ENCODE data around the gene COMMD1. TPM values are rescaled to one million over a fixed set of nuclear protein-coding genes. Genes with fewer than 3 reads are reported as not detected.
"Not testable (repeated sequence)": the region's sequence is repeated elsewhere in the genome, so short reads cannot be mapped to it uniquely, and the experiment has no call there.

Gene COMMD1
- total RNA-seq, 2 experiments from 2014 or later = 11.5 to 13.2 TPM

DNA sequence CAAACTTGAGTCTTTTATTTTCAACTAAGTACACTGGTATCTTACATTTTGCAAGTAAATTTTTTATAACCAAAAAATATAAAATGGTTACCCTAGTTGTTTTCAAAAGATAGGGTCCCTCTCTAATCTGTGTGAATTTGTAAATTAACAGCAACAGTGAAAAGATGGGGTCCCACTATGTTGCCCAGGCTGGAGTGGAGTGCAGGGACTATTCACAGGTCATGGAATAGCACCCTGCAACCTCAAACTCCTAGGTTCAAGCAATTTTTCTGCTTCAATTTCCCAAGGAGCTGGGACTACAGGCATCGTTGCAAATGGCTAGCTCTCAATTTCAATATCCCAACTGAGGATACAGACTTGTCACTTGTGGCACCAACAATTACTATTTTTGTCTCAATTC lies 29.1 kb upstream of the COMMD1 start:
- no peaks in the 10 kb centered on the region for H3K4me1 ChIP-seq (ENCODE audit: insufficient read depth, low read length)
- no peaks in the 10 kb centered on the region for H3K27me3 ChIP-seq (ENCODE audit: control insufficient read depth in 1 of 2, insufficient read depth in 2 of 2, low read length in 2 of 2)
- TF ChIP-seq, protein P1, sequence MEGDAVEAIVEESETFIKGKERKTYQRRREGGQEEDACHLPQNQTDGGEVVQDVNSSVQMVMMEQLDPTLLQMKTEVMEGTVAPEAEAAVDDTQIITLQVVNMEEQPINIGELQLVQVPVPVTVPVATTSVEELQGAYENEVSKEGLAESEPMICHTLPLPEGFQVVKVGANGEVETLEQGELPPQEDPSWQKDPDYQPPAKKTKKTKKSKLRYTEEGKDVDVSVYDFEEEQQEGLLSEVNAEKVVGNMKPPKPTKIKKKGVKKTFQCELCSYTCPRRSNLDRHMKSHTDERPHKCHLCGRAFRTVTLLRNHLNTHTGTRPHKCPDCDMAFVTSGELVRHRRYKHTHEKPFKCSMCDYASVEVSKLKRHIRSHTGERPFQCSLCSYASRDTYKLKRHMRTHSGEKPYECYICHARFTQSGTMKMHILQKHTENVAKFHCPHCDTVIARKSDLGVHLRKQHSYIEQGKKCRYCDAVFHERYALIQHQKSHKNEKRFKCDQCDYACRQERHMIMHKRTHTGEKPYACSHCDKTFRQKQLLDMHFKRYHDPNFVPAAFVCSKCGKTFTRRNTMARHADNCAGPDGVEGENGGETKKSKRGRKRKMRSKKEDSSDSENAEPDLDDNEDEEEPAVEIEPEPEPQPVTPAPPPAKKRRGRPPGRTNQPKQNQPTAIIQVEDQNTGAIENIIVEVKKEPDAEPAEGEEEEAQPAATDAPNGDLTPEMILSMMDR (IDR thresholded peaks at IDR 0.05) = no peak
- ChIA-PET CTCF (interaction anchor here (0.6 kb wide), 1 partner anchor 185 kb away, joined by 3 read pairs; no protein-coding TSS in a partner anchor), POLR2A (no interaction called here)
- intact Hi-C loops (cut with DNase I, micrococcal nuclease) = loop anchor here in 1 of 2 experiments (10.0 kb wide), 1 partner anchor 1102 kb away; no protein-coding TSS in a partner anchor
- no peaks in the 10 kb centered on the region for H3K27me3 Mint-ChIP-seq
- H3K4me3 ChIP-seq (ENCODE audit: low read length) = no peak overlapping the region
- H3K9me3 ChIP-seq (ENCODE audit: control insufficient read depth in 1 of 2, insufficient read depth in 1 of 2, low read length in 2 of 2) = no peaks in the 10 kb centered on the region
- DNase-seq (no peak), ATAC-seq (ENCODE audit: poor library complexity) (no peak)
- no peaks in the 10 kb centered on the region for H3K9me3 Mint-ChIP-seq
- H3K36me3 ChIP-seq (ENCODE audit: insufficient read depth, low read length) = peaks cover 93% of the 10 kb centered on the region
- no peak overlapping the region for H3K4me3 Mint-ChIP-seq
- H3K36me3 Mint-ChIP-seq (ENCODE audit: low read depth) = peaks cover 86% of the 10 kb centered on the region
- H3K27ac ChIP-seq (ENCODE audit: low read depth in 1 of 2, low read length in 2 of 2) = no peak overlapping the region
- no peaks in the 10 kb centered on the region for H3K4me1 Mint-ChIP-seq (ENCODE audit: low read depth)
- no peak overlapping the region for H3K27ac Mint-ChIP-seq

DNA sequence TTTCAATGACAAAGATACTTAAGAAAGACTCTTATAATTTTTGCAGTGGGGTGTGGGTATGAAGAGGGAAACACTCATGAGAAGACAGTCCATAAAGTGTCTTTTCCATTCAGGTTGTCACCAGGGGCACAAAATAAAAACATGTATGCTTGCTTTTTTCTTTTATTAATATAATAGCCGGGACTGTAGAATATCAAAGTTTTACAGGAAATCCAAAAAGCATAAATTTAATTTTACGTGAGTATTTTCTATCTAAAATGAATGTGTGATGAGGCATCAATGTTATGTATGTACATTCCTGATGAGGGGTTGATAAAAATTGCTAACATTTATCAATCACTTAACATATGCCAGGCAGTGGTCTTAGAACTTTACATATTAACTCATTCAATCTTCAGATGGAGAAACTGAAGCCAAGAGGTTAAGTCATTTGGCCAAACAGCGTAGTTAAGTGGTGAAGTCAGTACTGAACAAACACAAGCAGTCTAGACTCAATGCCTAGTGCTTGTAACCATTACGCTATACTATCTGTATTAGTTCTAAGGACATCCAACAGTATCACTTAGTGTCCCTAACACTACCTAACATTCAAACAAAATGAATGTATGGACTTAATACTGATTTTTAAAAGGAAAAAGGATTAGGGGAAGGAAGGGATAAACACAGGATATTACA lies 27.8 kb upstream of the COMMD1 start:
- ChIA-PET CTCF (no interaction called here), POLR2A (interaction anchor here (0.6 kb wide), 1 partner anchor 20 kb away, joined by 3 read pairs; no protein-coding TSS in a partner anchor)
- ATAC-seq (ENCODE audit: poor library complexity) (no peak), DNase-seq (no peak)
- Mint-ChIP-seq H3K27me3 (no peaks in the 10 kb centered on the region), H3K4me3 (no peak overlapping the region), H3K36me3 (ENCODE audit: low read depth) (peaks cover 89% of the 10 kb centered on the region), H3K27ac (no peak overlapping the region), H3K9me3 (no peaks in the 10 kb centered on the region), H3K4me1 (ENCODE audit: low read depth) (no peaks in the 10 kb centered on the region)
- Histone ChIP-seq H3K27me3 (ENCODE audit: control insufficient read depth in 1 of 2, insufficient read depth in 2 of 2, low read length in 2 of 2) (no peaks in the 10 kb centered on the region), H3K4me1 (ENCODE audit: insufficient read depth, low read length) (no peaks in the 10 kb centered on the region), H3K4me3 (ENCODE audit: low read length) (no peak overlapping the region), H3K36me3 (ENCODE audit: insufficient read depth, low read length) (peaks cover 93% of the 10 kb centered on the region), H3K27ac (ENCODE audit: low read depth in 1 of 2, low read length in 2 of 2) (no peak overlapping the region), H3K9me3 (ENCODE audit: control insufficient read depth in 1 of 2, insufficient read depth in 1 of 2, low read length in 2 of 2) (no peaks in the 10 kb centered on the region)
- intact Hi-C loops (cut with DNase I, micrococcal nuclease) = loop anchor here in 1 of 2 experiments (10.0 kb wide), 1 partner anchor 1103 kb away; no protein-coding TSS in a partner anchor
- TF ChIP-seq, protein P1 (IDR thresholded peaks at IDR 0.05) = no peak

DNA sequence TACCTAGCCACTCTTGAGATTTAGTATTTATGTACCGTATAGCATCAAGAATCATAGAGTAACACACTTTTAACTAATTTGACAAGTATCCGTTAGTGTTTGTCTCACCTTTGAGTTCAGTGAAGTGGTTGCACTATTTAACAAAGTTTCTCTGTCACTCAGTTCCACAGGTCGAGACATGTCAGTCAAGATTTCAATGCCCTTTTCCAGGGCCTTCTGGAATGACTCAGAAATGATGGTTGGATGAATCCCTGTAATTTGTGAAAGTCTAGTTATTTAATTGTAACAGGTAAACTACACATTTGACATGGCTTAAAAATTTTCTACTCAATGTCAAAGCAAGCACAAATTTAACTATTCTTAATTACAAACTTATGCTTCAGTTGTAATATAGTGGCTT lies 26.7 kb upstream of the COMMD1 start:
- Histone ChIP-seq H3K27me3 (ENCODE audit: control insufficient read depth in 1 of 2, insufficient read depth in 2 of 2, low read length in 2 of 2) (no peaks in the 10 kb centered on the region), H3K9me3 (ENCODE audit: control insufficient read depth in 1 of 2, insufficient read depth in 1 of 2, low read length in 2 of 2) (no peaks in the 10 kb centered on the region), H3K36me3 (ENCODE audit: insufficient read depth, low read length) (peaks cover 93% of the 10 kb centered on the region), H3K4me3 (ENCODE audit: low read length) (no peak overlapping the region), H3K27ac (ENCODE audit: low read depth in 1 of 2, low read length in 2 of 2) (peak overlapping the region in 1 of 2 donors; percentile 7), H3K4me1 (ENCODE audit: insufficient read depth, low read length) (no peaks in the 10 kb centered on the region)
- H3K9me3 Mint-ChIP-seq = no peaks in the 10 kb centered on the region
- ChIA-PET POLR2A (no interaction called here), CTCF (no interaction called here)
- H3K27ac Mint-ChIP-seq = no peak overlapping the region
- H3K4me3 Mint-ChIP-seq = no peak overlapping the region
- intact Hi-C loops (cut with DNase I, micrococcal nuclease) = loop anchor here in 1 of 2 experiments (10.0 kb wide), 1 partner anchor 1104 kb away; no protein-coding TSS in a partner anchor
- DNase-seq (no peak), ATAC-seq (ENCODE audit: poor library complexity) (no peak)
- peaks cover 91% of the 10 kb centered on the region for H3K36me3 Mint-ChIP-seq (ENCODE audit: low read depth)
- no peaks in the 10 kb centered on the region for H3K4me1 Mint-ChIP-seq (ENCODE audit: low read depth)
- no peaks in the 10 kb centered on the region for H3K27me3 Mint-ChIP-seq
- TF ChIP-seq, protein P1 (IDR thresholded peaks at IDR 0.05) = no peak

DNA sequence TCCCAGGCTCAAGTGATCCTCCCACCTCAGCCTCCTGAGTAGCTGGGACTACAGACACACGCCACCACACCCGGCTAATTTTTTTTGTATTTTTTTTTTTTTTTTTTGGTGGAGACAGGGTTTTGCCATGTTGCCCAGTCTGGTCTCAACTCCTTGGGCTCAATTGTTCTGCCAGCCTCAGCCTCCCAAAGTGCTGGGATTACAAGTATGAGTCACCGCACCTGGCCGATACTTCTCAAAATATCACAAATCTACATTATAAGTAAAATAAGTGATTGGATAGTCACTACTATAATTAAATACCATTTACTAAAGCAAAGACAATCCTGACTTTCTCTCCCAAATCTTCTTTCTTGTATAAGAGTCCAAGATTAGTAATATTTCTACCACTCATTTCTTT lies 26.1 kb upstream of the COMMD1 start:
- H3K27ac ChIP-seq (ENCODE audit: low read depth in 1 of 2, low read length in 2 of 2); POLR2A ChIA-PET; H3K4me1 Mint-ChIP-seq (ENCODE audit: low read depth); H3K9me3 Mint-ChIP-seq; H3K27me3 ChIP-seq (ENCODE audit: control insufficient read depth in 1 of 2, insufficient read depth in 2 of 2, low read length in 2 of 2); H3K27ac Mint-ChIP-seq; CTCF ChIA-PET; H3K4me1 ChIP-seq (ENCODE audit: insufficient read depth, low read length); H3K4me3 Mint-ChIP-seq; ATAC-seq (ENCODE audit: poor library complexity); H3K27me3 Mint-ChIP-seq; H3K4me3 ChIP-seq (ENCODE audit: low read length); H3K9me3 ChIP-seq (ENCODE audit: control insufficient read depth in 1 of 2, insufficient read depth in 1 of 2, low read length in 2 of 2); DNase-seq: not testable (repeated sequence)
- peaks cover 93% of the 10 kb centered on the region for H3K36me3 ChIP-seq (ENCODE audit: insufficient read depth, low read length)
- peaks cover 90% of the 10 kb centered on the region for H3K36me3 Mint-ChIP-seq (ENCODE audit: low read depth)
- intact Hi-C loops (cut with DNase I, micrococcal nuclease) = loop anchor here in 1 of 2 experiments (10.0 kb wide), 1 partner anchor 1105 kb away; no protein-coding TSS in a partner anchor
